Pancreas (tissue), 10 donors: ENCODE data around the gene KBTBD7. TPM values are rescaled to one million over a fixed set of nuclear protein-coding genes. Genes with fewer than 3 reads are reported as not detected.

Source experiments
- ATAC-seq, 4 donors: fragments of 200-7000 bp; cut with Tn5 transposase; one replicate each; pipeline versions ENCODE4 v1.8.0 to v1.9.1; 2020; ENCODE audit warnings: mild to moderate bottlenecking in 4 of 4, moderate library complexity in 4 of 4
- DNase-seq, 6 donors: peaks; one replicate each; pipeline ENCODE4 v3.0.0-alpha.2; 2020
- FAIRE-seq: peaks from 2 replicates; lab custom pipeline; 2012; peaks lifted over from hg19 to GRCh38; lab: Jason Lieb, UNC
- H3K27ac ChIP-seq, 4 donors: fragments of 200-600 bp; sonication (generic); 1 replicate in 3 of 4; 2 replicates in 1 of 4; pipeline versions ENCODE4 v1.5.0 to v1.8.0; 2020
- H3K27me3 ChIP-seq, 4 donors: fragments of 200-600 bp; one replicate each; pipeline ENCODE4 v1.8.0; 2021
- H3K36me3 ChIP-seq, 3 donors: fragments of 200-600 bp; sonication (generic) in 1 of 3; one replicate each; pipeline versions ENCODE4 v1.5.0 to v1.8.0; 2020 to 2021
- H3K4me1 ChIP-seq, 3 donors: fragments of 200-600 bp; one replicate each; pipeline ENCODE4 v1.8.0; 2021
- H3K4me3 ChIP-seq, 4 donors: fragments of 200-600 bp; sonication (generic) in 2 of 4; one replicate each; pipeline versions ENCODE4 v1.5.0 to v1.8.0; 2020 to 2021
- H3K9me3 ChIP-seq, 4 donors: fragments of 200-600 bp; one replicate each; pipeline ENCODE4 v1.8.0; 2021
- WGBS, 2 donors: extraction: QIAGEN DNeasy Blood & Tissue Kit; methylation state at CpG; one replicate each; pipeline ENCODE4 v1.1.7; 2013; 5-methylcytosine and 5-hydroxymethylcytosine counted together
- intact Hi-C, 3 donors: fragments of 100-400 bp; cut with DNase I; formaldehyde crosslinking; loops; one replicate each; pipeline versions ENCODE4 v1.11.1 to v1.14.2; 2022
- polyA plus RNA-seq, 2 donors: library from polyadenylated mRNA; stranded (reverse); fragments of 200-250 nt; gene quantifications; one replicate each; pipeline ENCODE4 v1.2.3, GENCODE V29; 2013
- total RNA-seq, 6 donors: library from RNA; stranded (reverse); fragmentation: NEBNext Ultra II Directional in 4 of 6; extraction: Animal tissue kit (Norgen Biotek cat#: 25700) in 4 of 6; gene quantifications; one replicate each; pipeline versions ENCODE4 v1.2.1 to v1.2.4, GENCODE V29; 2021 to 2023
- TF ChIP-seq, protein P1 (sequence below), 4 donors: fragments of 200-600 bp; sonication (generic) in 3 of 4; IDR thresholded peaks; one replicate each; pipeline versions ENCODE4 v1.5.0 to v1.8.0; 2021; ENCODE audit warnings: antibody characterized with exemption in 4 of 4
- donor health status: healthy with polysubstance abuse.
- donor health status: DM: no; HTN: no; CAD: no; lungs with moderate emphysema.
- donor health status: DM: no; HTN: no; CAD: no.
- donor health status: control.
- donor health status: control.
- donor health status: Bipolar disorder and iron deficiency.
- donor health status: DM: yes; HTN: yes; CAD: no.
- donor health status: DM: no; HTN: no; CAD: no.
- donor health status: DM: no; HTN: no; CAD: no.
- donor health status: DM: yes; HTN: yes; CAD: no.

KBTBD7 gene
- total and polyA plus RNA-seq, 8 donors = 1.9 to 5.9 (median 3.4) TPM

DNA sequence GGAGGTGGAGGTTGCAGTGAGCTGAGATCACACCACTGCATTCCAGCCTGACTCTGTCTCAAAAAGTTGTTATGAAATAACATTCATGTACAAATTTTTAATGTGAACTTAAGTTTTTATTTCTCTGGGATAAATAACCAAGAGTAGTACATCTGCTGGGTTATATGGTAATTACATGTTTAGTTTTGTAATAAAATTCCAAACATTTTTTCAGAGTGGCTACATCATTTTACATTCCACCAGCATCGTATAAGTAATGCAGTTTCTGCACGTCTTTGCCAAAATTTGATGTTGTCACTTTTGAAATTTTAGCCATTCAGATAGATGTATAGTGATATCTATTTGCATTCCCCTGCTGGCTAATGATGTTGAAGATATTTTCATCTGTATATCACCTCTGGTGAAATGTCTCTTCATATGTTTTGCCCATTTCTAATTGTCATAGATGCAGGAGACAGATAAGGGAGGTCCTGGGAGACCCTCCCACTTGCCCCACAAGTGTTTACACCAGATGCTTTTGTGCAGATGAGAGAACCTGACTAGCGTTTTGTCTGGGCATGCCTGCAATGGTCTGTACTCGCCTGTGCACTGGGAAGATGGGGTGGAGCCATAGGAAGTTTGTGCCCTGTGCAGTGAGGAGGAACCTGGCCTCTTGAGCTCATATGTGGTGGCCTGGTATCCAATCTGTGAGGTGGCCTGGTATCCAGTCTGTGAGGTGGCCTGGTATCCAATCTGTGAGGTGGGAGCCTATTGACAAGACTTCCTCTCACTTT lies 49.0 kb downstream of the KBTBD7 start:
- DNase-seq (no peak), FAIRE-seq (no peak)
- 85 to 86% methylated on average over 4 of the region's 4 CpGs for WGBS, 2 donors

GRCh38 chr13:41144576-41144975 lies 49.8 kb downstream of the KBTBD7 start:
- no peaks in the 10 kb centered on the region for H3K36me3 ChIP-seq
- WGBS, 2 donors = 69 to 75% methylated on average over 2 of the region's 2 CpGs
- H3K9me3 ChIP-seq = no peaks in the 10 kb centered on the region
- ATAC-seq (no peak), FAIRE-seq (no peak), DNase-seq (no peak)
- H3K27me3 ChIP-seq = no peaks in the 10 kb centered on the region
- no peak overlapping the region for H3K4me3 ChIP-seq
- no peak overlapping the region for H3K27ac ChIP-seq
- intact Hi-C loops = no loop called here
- TF ChIP-seq, protein P1, sequence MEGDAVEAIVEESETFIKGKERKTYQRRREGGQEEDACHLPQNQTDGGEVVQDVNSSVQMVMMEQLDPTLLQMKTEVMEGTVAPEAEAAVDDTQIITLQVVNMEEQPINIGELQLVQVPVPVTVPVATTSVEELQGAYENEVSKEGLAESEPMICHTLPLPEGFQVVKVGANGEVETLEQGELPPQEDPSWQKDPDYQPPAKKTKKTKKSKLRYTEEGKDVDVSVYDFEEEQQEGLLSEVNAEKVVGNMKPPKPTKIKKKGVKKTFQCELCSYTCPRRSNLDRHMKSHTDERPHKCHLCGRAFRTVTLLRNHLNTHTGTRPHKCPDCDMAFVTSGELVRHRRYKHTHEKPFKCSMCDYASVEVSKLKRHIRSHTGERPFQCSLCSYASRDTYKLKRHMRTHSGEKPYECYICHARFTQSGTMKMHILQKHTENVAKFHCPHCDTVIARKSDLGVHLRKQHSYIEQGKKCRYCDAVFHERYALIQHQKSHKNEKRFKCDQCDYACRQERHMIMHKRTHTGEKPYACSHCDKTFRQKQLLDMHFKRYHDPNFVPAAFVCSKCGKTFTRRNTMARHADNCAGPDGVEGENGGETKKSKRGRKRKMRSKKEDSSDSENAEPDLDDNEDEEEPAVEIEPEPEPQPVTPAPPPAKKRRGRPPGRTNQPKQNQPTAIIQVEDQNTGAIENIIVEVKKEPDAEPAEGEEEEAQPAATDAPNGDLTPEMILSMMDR (IDR thresholded peaks at IDR 0.05) = no peak
- no peaks in the 10 kb centered on the region for H3K4me1 ChIP-seq

More for the DNA sequence above, 49.0 kb downstream of the KBTBD7 start:
- H3K9me3 ChIP-seq = no peaks in the 10 kb centered on the region
- no peaks in the 10 kb centered on the region for H3K27me3 ChIP-seq
- no peaks in the 10 kb centered on the region for H3K4me1 ChIP-seq
- no peak overlapping the region for H3K27ac ChIP-seq
- H3K36me3 ChIP-seq = no peaks in the 10 kb centered on the region
- intact Hi-C loops = no loop called here
- no peak overlapping the region for H3K4me3 ChIP-seq
- TF ChIP-seq, protein P1 (IDR thresholded peaks at IDR 0.05) = no peak
- ATAC-seq = no peak

Other genes with a start within 250 kb of the KBTBD7 start
- 10 to 100 TPM; 31.6 to 61.6 (median 40.6) TPM for gene ELF1, start 175.3 kb downstream of the KBTBD7 start, total RNA-seq
- 10 to 100 TPM in 1 of 2 donors, 1 to 10 TPM in 1; 9.4 to 18.5 TPM for gene ELF1, start 175.3 kb downstream of the KBTBD7 start, polyA plus RNA-seq
- gene WBP4, start 133.1 kb downstream of the KBTBD7 start, total RNA-seq = 1 to 10 TPM; 2.1 to 5.4 (median 3.0) TPM
- gene WBP4, start 133.1 kb downstream of the KBTBD7 start, polyA plus RNA-seq = 10 to 100 TPM in 1 of 2 donors, 1 to 10 TPM in 1; 5.1 to 12.2 TPM
- 1 to 10 TPM; 1.9 to 4.4 (median 3.8) TPM for gene KBTBD6, start 61.8 kb downstream of the KBTBD7 start, total RNA-seq
- 1 to 10 TPM; 1.8 to 3.6 TPM for gene KBTBD6, start 61.8 kb downstream of the KBTBD7 start, polyA plus RNA-seq
- gene MTRF1, start 69.0 kb upstream of the KBTBD7 start, total RNA-seq = 10 to 100 TPM in 2 of 6 donors, 1 to 10 TPM in 4; 6.5 to 15.3 (median 9.0) TPM
- 10 to 100 TPM; 13.0 to 19.8 TPM for gene MTRF1, start 69.0 kb upstream of the KBTBD7 start, polyA plus RNA-seq
- gene NAA16, start 116.7 kb upstream of the KBTBD7 start, total RNA-seq = 10 to 100 TPM; 20.5 to 46.9 (median 24.0) TPM
- 10 to 100 TPM; 20.3 to 25.7 TPM for gene NAA16, start 116.7 kb upstream of the KBTBD7 start, polyA plus RNA-seq